ENCODE data around the gene CAPN12.

DNA sequence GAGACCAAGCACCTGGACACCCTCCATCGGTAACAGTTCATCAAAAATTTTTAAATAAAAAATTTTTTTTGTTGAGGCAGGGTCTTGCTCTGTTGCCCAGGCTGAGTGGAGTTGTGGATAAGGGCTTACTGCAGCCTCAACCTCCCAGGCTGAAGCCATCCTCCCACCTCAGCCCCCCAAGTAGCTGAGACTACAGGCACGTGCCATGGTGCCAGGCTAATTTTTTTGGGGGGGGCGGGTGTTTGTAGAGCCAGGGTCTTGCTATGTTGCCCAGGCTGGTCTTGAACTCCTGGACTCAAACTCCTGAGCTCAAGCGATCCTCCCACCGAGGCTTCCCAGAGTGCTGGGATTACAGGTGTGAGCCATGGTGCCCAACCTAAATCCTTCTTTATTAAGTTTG lies 49.4 kb upstream of the CAPN12 start:
- TF ChIP-seq, protein P1, sequence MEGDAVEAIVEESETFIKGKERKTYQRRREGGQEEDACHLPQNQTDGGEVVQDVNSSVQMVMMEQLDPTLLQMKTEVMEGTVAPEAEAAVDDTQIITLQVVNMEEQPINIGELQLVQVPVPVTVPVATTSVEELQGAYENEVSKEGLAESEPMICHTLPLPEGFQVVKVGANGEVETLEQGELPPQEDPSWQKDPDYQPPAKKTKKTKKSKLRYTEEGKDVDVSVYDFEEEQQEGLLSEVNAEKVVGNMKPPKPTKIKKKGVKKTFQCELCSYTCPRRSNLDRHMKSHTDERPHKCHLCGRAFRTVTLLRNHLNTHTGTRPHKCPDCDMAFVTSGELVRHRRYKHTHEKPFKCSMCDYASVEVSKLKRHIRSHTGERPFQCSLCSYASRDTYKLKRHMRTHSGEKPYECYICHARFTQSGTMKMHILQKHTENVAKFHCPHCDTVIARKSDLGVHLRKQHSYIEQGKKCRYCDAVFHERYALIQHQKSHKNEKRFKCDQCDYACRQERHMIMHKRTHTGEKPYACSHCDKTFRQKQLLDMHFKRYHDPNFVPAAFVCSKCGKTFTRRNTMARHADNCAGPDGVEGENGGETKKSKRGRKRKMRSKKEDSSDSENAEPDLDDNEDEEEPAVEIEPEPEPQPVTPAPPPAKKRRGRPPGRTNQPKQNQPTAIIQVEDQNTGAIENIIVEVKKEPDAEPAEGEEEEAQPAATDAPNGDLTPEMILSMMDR (IDR thresholded peaks at IDR 0.05) = no peak
- no peak for TF ChIP-seq POLR2AphosphoS5 (IDR thresholded peaks at IDR 0.05)
- no peak for TF ChIP-seq POLR2A (IDR thresholded peaks at IDR 0.05; ENCODE audit: low read depth)

Measured in esophagus muscularis mucosa (tissue), 3 donors.